ENCODE measurements around the gene B4GALNT2. TPM values are rescaled to one million over a fixed set of nuclear protein-coding genes. Genes with fewer than 3 reads are reported as not detected.
A peak's percentile ranks its signal among the peaks of the same experiment; 100 is the strongest.

Gene B4GALNT2
- total RNA-seq, 6 experiments from 2014 or later, result not detected

- H3K9me3 Mint-ChIP-seq, result no peaks in the 10 kb centered on the region
- H3K36me3 Mint-ChIP-seq (ENCODE audit: low read depth), result no peaks in the 10 kb centered on the region
- H3K27me3 Mint-ChIP-seq (ENCODE audit: insufficient read depth), result peaks cover 42% of the 10 kb centered on the region
- H3K4me3 Mint-ChIP-seq, result no peak overlapping the region
- no peak overlapping the region for H3K27ac Mint-ChIP-seq
- no peak for DNase-seq
- peak; percentile 93 for TF ChIP-seq CTCF (IDR thresholded peaks at IDR 0.05)
- peaks cover 6% of the 10 kb centered on the region; the same call in 1 of the 2 replicates for H3K4me1 Mint-ChIP-seq (ENCODE audit: low read depth)
These were observed 91.1 kb downstream of the B4GALNT2 start for GRCh38 chr17:49223517-49224197.

GRCh38 chr17:49224198-49224996 is 91.8 kb downstream of the B4GALNT2 start:
- H3K27ac Mint-ChIP-seq, result no peak overlapping the region
- DNase-seq, result no peak
- no peaks in the 10 kb centered on the region for H3K36me3 Mint-ChIP-seq (ENCODE audit: low read depth)
- H3K4me3 Mint-ChIP-seq, result no peak overlapping the region
- H3K27me3 Mint-ChIP-seq (ENCODE audit: insufficient read depth), result peaks cover 48% of the 10 kb centered on the region
- peaks cover 6% of the 10 kb centered on the region; the same call in 1 of the 2 replicates for H3K4me1 Mint-ChIP-seq (ENCODE audit: low read depth)
- TF ChIP-seq CTCF (IDR thresholded peaks at IDR 0.05), result no peak
- no peaks in the 10 kb centered on the region for H3K9me3 Mint-ChIP-seq

- Mint-ChIP-seq H3K27ac (no peak overlapping the region), H3K27me3 (ENCODE audit: insufficient read depth) (peaks cover 51% of the 10 kb centered on the region)
- TF ChIP-seq CTCF (IDR thresholded peaks at IDR 0.05), result no peak
These were observed 92.4 kb downstream of the B4GALNT2 start for GRCh38 chr17:49224997-49225337.

GRCh38 chr17:49225554-49226236 is 93.1 kb downstream of the B4GALNT2 start:
- no peaks in the 10 kb centered on the region for H3K36me3 Mint-ChIP-seq (ENCODE audit: low read depth)
- no peaks in the 10 kb centered on the region for H3K9me3 Mint-ChIP-seq
- H3K4me3 Mint-ChIP-seq, result no peak overlapping the region
- peaks cover 51% of the 10 kb centered on the region for H3K27me3 Mint-ChIP-seq (ENCODE audit: insufficient read depth)
- no peak for DNase-seq
- no peak for TF ChIP-seq CTCF (IDR thresholded peaks at IDR 0.05)
- no peak overlapping the region for H3K27ac Mint-ChIP-seq
- H3K4me1 Mint-ChIP-seq (ENCODE audit: low read depth), result peaks cover 6% of the 10 kb centered on the region; the same call in 1 of the 2 replicates

More at GRCh38 chr17:49224997-49225337, 92.4 kb downstream of the B4GALNT2 start:
- DNase-seq, result no peak
- Mint-ChIP-seq H3K9me3 (no peaks in the 10 kb centered on the region), H3K4me3 (no peak overlapping the region), H3K36me3 (ENCODE audit: low read depth) (no peaks in the 10 kb centered on the region), H3K4me1 (ENCODE audit: low read depth) (peaks cover 6% of the 10 kb centered on the region; the same call in 1 of the 2 replicates)

Other genes with a start within 250 kb of the B4GALNT2 start
- gene ATP5MC1, start 240.0 kb upstream of the B4GALNT2 start, total RNA-seq (2021; fragmentation: NEBNext Ultra II Directional; extraction: Animal tissue kit (Norgen Biotek cat#: 25700)), result 100 to 1,000 TPM; 125 to 158 (median 145) TPM
- 100 to 1,000 TPM; 117 to 135 (median 125) TPM for gene UBE2Z, start 224.4 kb upstream of the B4GALNT2 start, total RNA-seq (2021; fragmentation: NEBNext Ultra II Directional; extraction: Animal tissue kit (Norgen Biotek cat#: 25700))
- gene SNF8, start 187.9 kb upstream of the B4GALNT2 start, total RNA-seq (2021; fragmentation: NEBNext Ultra II Directional; extraction: Animal tissue kit (Norgen Biotek cat#: 25700)), result 100 to 1,000 TPM; 131 to 176 (median 157) TPM
- gene GIP, start 164.2 kb upstream of the B4GALNT2 start, total RNA-seq (2021; fragmentation: NEBNext Ultra II Directional; extraction: Animal tissue kit (Norgen Biotek cat#: 25700)), result under 1 TPM in 4 of 6 experiments, not detected in 2; 0.31 to 0.60 (median 0.35) TPM
- 10 to 100 TPM; 26.5 to 65.4 (median 60.0) TPM for gene IGF2BP1, start 135.4 kb upstream of the B4GALNT2 start, total RNA-seq (2021; fragmentation: NEBNext Ultra II Directional; extraction: Animal tissue kit (Norgen Biotek cat#: 25700))
- gene GNGT2, start 77.8 kb downstream of the B4GALNT2 start, total RNA-seq (2021; fragmentation: NEBNext Ultra II Directional; extraction: Animal tissue kit (Norgen Biotek cat#: 25700)), result not detected
- gene ABI3, start 77.9 kb downstream of the B4GALNT2 start, total RNA-seq (2021; fragmentation: NEBNext Ultra II Directional; extraction: Animal tissue kit (Norgen Biotek cat#: 25700)), result under 1 TPM in 1 of 6 experiments, not detected in 5; 0.11 TPM
- gene PHOSPHO1, start 98.0 kb downstream of the B4GALNT2 start, total RNA-seq (2021; fragmentation: NEBNext Ultra II Directional; extraction: Animal tissue kit (Norgen Biotek cat#: 25700)), result under 1 TPM in 3 of 6 experiments, not detected in 3; 0.13 to 0.17 (median 0.17) TPM
- 10 to 100 TPM; 12.0 to 15.5 (median 12.7) TPM for gene ZNF652, start 229.5 kb downstream of the B4GALNT2 start, total RNA-seq (2021; fragmentation: NEBNext Ultra II Directional; extraction: Animal tissue kit (Norgen Biotek cat#: 25700))